B cell (primary cell): ENCODE results near the gene STIM1.
A peak's percentile ranks its signal among the peaks of the same experiment; 100 is the strongest.

Experiments used
- CTCF ChIP-seq: fragments of 200-600 bp; IDR thresholded peaks from one replicate; pipeline ENCODE4 v1.8.0; 2022; ENCODE audit warnings: antibody characterized with exemption, mild to moderate bottlenecking
- EZH2 ChIP-seq: IDR thresholded peaks from 2 replicates; pipeline ENCODE4 v1.6.1; 2012; ENCODE audit warnings: borderline replicate concordance, low read depth, mild to moderate bottlenecking, moderate library complexity, low read length; ENCODE audit not compliant: insufficient read depth, poor library complexity, severe bottlenecking

- peak; percentile 95 for TF ChIP-seq CTCF
- TF ChIP-seq EZH2, result no peak
These were observed 217.3 kb downstream of the STIM1 start for GRCh38 chr11:4072668-4073285.
